ENCODE data around the gene NELFA. TPM values are rescaled to one million over a fixed set of nuclear protein-coding genes. Genes with fewer than 3 reads are reported as not detected.

The NELFA gene
- total and polyA plus RNA-seq, 9 donors: 14.8 to 32.5 (median 23.3) TPM

- no peaks in the 10 kb centered on the region for H3K9me3 ChIP-seq (replicated peaks; ENCODE audit: control insufficient read depth, low read depth, low read length)
- H3K4me1 ChIP-seq (ENCODE audit: control insufficient read depth, insufficient read depth, low read length): no peaks in the 10 kb centered on the region
- WGBS (ENCODE audit: insufficient coverage): 100% methylated on average over 1 of the region's 9 CpGs
- H3K4me3 ChIP-seq (ENCODE audit: low read length): no peak overlapping the region
- no peak overlapping the region for H3K27ac ChIP-seq (ENCODE audit: low read length)
- DNase-seq: no peak
- H3K36me3 ChIP-seq (ENCODE audit: control insufficient read depth, insufficient read depth, low read length): peaks cover 68% of the 10 kb centered on the region
- H3K27me3 ChIP-seq (ENCODE audit: control insufficient read depth, insufficient read depth, low read length): no peaks in the 10 kb centered on the region
These were observed 55.4 kb downstream of the NELFA start for GRCh38 chr4:1953335-1953734.

DNA sequence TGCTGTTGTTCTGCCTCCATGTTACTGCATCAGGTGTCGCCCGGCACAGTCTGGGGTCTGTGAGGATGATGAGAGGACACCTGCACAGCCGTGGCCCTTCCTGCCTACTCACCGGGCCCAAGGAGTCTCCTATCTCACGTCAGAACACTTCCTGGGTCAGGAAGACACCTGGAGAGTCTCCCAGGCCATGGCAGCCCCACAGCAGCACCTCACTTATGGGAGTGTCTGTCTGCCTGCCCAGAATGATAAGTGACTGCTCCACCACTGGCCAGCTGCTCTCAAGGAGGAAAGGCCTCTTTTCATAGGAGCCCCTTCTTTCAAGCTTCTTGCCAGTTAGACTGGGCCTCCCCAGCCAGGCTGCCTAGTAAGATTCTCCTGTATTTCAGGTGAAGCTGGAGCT, 56.1 kb downstream of the NELFA start:
- WGBS (ENCODE audit: insufficient coverage): 90% methylated on average over 5 of the region's 5 CpGs

DNA sequence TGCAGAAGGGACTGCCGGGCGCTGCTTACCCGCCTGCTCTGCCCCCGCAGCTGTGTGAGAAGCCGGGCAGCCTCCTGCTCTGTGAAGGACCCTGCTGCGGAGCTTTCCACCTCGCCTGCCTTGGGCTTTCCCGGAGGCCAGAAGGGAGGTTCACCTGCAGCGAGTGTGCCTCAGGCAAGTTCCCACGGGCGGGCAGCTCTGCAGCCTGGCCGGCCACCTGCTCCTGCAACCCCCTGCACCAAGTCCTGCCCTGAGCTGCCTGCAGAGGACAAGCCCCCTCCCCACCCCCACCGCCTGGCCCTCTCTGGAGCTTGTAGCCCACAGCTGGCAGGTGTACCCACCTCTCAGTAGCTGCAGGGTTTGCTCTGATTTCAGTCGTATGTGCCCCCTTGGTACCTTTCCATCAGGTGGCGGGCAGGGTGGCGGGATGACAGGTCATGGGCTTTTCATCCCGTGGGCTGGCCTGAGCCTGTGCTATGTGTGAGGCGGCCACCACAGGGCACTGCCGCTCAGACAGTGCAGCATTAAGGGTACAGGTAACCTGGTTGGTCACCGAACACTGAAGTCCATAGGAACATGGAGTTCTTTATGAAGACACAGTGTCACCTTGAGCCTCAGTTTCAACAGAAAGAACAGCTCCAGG, 56.6 kb downstream of the NELFA start:
- no peaks in the 10 kb centered on the region for H3K27me3 ChIP-seq (ENCODE audit: control insufficient read depth, insufficient read depth, low read length)
- H3K4me3 ChIP-seq (ENCODE audit: low read length): no peak overlapping the region
- no peak for DNase-seq
- peaks cover 59% of the 10 kb centered on the region for H3K36me3 ChIP-seq (ENCODE audit: control insufficient read depth, insufficient read depth, low read length)
- 91% methylated on average over 20 of the region's 20 CpGs for WGBS (ENCODE audit: insufficient coverage)
- H3K9me3 ChIP-seq (replicated peaks; ENCODE audit: control insufficient read depth, low read depth, low read length): no peaks in the 10 kb centered on the region
- H3K27ac ChIP-seq (ENCODE audit: low read length): no peak overlapping the region
- H3K4me1 ChIP-seq (ENCODE audit: control insufficient read depth, insufficient read depth, low read length): no peaks in the 10 kb centered on the region

More for the DNA sequence above, 56.1 kb downstream of the NELFA start:
- no peaks in the 10 kb centered on the region for H3K4me1 ChIP-seq (ENCODE audit: control insufficient read depth, insufficient read depth, low read length)
- peaks cover 62% of the 10 kb centered on the region for H3K36me3 ChIP-seq (ENCODE audit: control insufficient read depth, insufficient read depth, low read length)
- DNase-seq: no peak
- no peaks in the 10 kb centered on the region for H3K9me3 ChIP-seq (replicated peaks; ENCODE audit: control insufficient read depth, low read depth, low read length)
- H3K4me3 ChIP-seq (ENCODE audit: low read length): no peak overlapping the region
- no peak overlapping the region for H3K27ac ChIP-seq (ENCODE audit: low read length)
- no peaks in the 10 kb centered on the region for H3K27me3 ChIP-seq (ENCODE audit: control insufficient read depth, insufficient read depth, low read length)

GRCh38 chr4:1950369-1950768, 58.4 kb downstream of the NELFA start:
- WGBS (ENCODE audit: insufficient coverage): 91% methylated on average over 9 of the region's 10 CpGs
- no peak overlapping the region for H3K4me3 ChIP-seq (ENCODE audit: low read length)
- peaks cover 48% of the 10 kb centered on the region for H3K36me3 ChIP-seq (ENCODE audit: control insufficient read depth, insufficient read depth, low read length)
- H3K9me3 ChIP-seq (replicated peaks; ENCODE audit: control insufficient read depth, low read depth, low read length): no peaks in the 10 kb centered on the region
- H3K27ac ChIP-seq (ENCODE audit: low read length): no peak overlapping the region
- DNase-seq: no peak
- H3K27me3 ChIP-seq (ENCODE audit: control insufficient read depth, insufficient read depth, low read length): no peaks in the 10 kb centered on the region
- H3K4me1 ChIP-seq (ENCODE audit: control insufficient read depth, insufficient read depth, low read length): no peaks in the 10 kb centered on the region

- no peaks in the 10 kb centered on the region for H3K9me3 ChIP-seq (replicated peaks; ENCODE audit: control insufficient read depth, low read depth, low read length)
- no peaks in the 10 kb centered on the region for H3K27me3 ChIP-seq (ENCODE audit: control insufficient read depth, insufficient read depth, low read length)
- no peak overlapping the region for H3K27ac ChIP-seq (ENCODE audit: low read length)
- 87% methylated on average over 6 of the region's 8 CpGs for WGBS (ENCODE audit: insufficient coverage)
- H3K4me1 ChIP-seq (ENCODE audit: control insufficient read depth, insufficient read depth, low read length): no peaks in the 10 kb centered on the region
- H3K36me3 ChIP-seq (ENCODE audit: control insufficient read depth, insufficient read depth, low read length): peaks cover 48% of the 10 kb centered on the region
- no peak for DNase-seq
- no peak overlapping the region for H3K4me3 ChIP-seq (ENCODE audit: low read length)
These were observed 59.8 kb downstream of the NELFA start for GRCh38 chr4:1948892-1949436.

DNA sequence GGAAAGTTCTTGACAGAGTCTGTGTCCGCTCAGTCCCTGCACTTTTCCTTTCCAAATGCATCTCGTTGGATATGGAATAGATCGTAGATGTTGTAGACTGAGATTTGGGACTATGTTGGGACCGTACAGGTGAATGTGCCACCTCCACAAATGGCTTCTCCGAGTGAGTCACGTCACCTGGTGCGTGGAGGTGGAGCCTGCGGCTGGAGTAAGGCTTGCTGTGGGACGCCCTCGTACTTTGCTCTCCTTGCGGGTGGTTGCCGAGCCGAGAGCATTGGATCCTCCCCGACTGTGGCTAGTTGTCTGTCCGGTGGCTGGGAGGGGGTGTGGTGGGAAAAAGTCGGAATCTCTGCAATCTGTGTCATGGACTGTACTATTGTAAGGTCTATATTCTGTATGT, 60.5 kb downstream of the NELFA start:
- Histone ChIP-seq H3K4me3 (ENCODE audit: low read length) (no peak overlapping the region), H3K27me3 (ENCODE audit: control insufficient read depth, insufficient read depth, low read length) (no peaks in the 10 kb centered on the region), H3K36me3 (ENCODE audit: control insufficient read depth, insufficient read depth, low read length) (peaks cover 43% of the 10 kb centered on the region), H3K27ac (ENCODE audit: low read length) (no peak overlapping the region), H3K9me3 (replicated peaks; ENCODE audit: control insufficient read depth, low read depth, low read length) (no peaks in the 10 kb centered on the region), H3K4me1 (ENCODE audit: control insufficient read depth, insufficient read depth, low read length) (no peaks in the 10 kb centered on the region)
- 94% methylated on average over 13 of the region's 16 CpGs for WGBS (ENCODE audit: insufficient coverage)
- no peak for DNase-seq

- no peaks in the 10 kb centered on the region for H3K9me3 ChIP-seq (replicated peaks; ENCODE audit: control insufficient read depth, low read depth, low read length)
- no peaks in the 10 kb centered on the region for H3K27me3 ChIP-seq (ENCODE audit: control insufficient read depth, insufficient read depth, low read length)
- peaks cover 30% of the 10 kb centered on the region for H3K36me3 ChIP-seq (ENCODE audit: control insufficient read depth, insufficient read depth, low read length)
- no peak overlapping the region for H3K4me3 ChIP-seq (ENCODE audit: low read length)
- no CpG with 5 or more reads among the region's 1 CpG for WGBS (ENCODE audit: insufficient coverage)
- no peak overlapping the region for H3K27ac ChIP-seq (ENCODE audit: low read length)
- no peaks in the 10 kb centered on the region for H3K4me1 ChIP-seq (ENCODE audit: control insufficient read depth, insufficient read depth, low read length)
- no peak for DNase-seq
These were observed 62.9 kb downstream of the NELFA start for GRCh38 chr4:1945912-1946311.

DNA sequence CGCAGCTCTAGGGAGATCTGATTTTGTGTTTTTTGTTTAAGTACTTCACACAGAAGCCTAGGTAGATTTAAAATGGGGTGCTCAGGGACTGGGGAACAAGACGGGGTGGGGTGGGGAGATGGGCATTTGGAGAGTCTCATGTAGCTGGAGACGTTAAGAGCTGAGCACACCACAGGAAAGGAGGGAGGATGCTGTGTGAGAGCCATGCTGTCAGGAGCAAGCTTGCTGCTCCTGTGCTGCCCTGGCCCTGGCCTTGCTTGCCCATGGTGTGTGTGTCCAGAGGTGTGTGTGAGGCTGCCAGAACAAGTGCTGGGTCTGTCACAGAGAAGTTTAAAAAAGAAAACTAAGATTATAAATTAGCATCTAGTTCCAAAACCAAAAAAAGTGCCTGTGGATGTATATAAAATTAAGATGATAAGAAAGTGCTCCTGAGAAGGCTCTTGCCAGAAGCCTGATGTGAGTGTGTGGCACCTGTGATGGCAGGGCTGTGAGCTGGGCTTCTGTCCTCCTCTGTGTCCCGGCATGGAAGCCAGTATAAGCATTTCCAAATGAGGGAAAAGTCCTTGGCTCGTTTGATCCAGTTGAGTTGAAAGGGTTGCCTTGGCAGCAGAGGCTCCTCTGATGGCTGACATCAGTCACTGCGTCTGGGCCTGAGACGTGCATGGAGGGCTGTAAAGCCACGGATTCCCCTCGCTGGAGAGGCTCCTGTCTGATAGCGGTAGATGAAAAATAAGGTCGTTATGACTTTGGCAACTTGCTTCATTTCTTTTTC, 63.5 kb downstream of the NELFA start:
- H3K27ac ChIP-seq (ENCODE audit: low read length): no peak overlapping the region
- no peak overlapping the region for H3K4me3 ChIP-seq (ENCODE audit: low read length)
- H3K27me3 ChIP-seq (ENCODE audit: control insufficient read depth, insufficient read depth, low read length): no peaks in the 10 kb centered on the region
- 73% methylated on average over 7 of the region's 11 CpGs for WGBS (ENCODE audit: insufficient coverage)
- DNase-seq: no peak
- no peaks in the 10 kb centered on the region for H3K4me1 ChIP-seq (ENCODE audit: control insufficient read depth, insufficient read depth, low read length)
- peaks cover 29% of the 10 kb centered on the region for H3K36me3 ChIP-seq (ENCODE audit: control insufficient read depth, insufficient read depth, low read length)
- H3K9me3 ChIP-seq (replicated peaks; ENCODE audit: control insufficient read depth, low read depth, low read length): no peaks in the 10 kb centered on the region

DNA sequence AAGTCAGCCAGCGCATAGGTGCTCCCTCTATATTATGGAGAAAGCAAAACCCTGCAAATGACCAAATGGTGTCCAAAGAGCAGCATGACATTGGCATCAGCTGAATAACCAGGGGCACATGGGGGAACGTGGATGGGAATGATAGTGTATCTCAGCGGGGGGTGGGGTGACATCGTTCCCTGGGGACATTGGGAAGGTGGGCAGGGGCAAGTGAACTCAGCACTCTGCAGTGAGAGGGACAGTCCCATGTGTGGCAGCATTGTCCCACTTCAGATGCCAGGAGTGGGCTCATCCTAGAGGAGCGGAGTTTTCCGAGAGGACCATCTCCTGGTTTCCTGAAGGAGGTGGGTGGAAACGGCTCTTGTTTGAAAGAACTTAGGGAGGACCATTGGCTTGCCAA, 64.8 kb downstream of the NELFA start:
- H3K4me3 ChIP-seq (ENCODE audit: low read length): no peak overlapping the region
- H3K36me3 ChIP-seq (ENCODE audit: control insufficient read depth, insufficient read depth, low read length): peaks cover 39% of the 10 kb centered on the region
- DNase-seq: no peak
- no peaks in the 10 kb centered on the region for H3K9me3 ChIP-seq (replicated peaks; ENCODE audit: control insufficient read depth, low read depth, low read length)
- no peaks in the 10 kb centered on the region for H3K27me3 ChIP-seq (ENCODE audit: control insufficient read depth, insufficient read depth, low read length)
- H3K27ac ChIP-seq (ENCODE audit: low read length): no peak overlapping the region
- 88% methylated on average over 6 of the region's 7 CpGs for WGBS (ENCODE audit: insufficient coverage)
- H3K4me1 ChIP-seq (ENCODE audit: control insufficient read depth, insufficient read depth, low read length): no peaks in the 10 kb centered on the region

DNA sequence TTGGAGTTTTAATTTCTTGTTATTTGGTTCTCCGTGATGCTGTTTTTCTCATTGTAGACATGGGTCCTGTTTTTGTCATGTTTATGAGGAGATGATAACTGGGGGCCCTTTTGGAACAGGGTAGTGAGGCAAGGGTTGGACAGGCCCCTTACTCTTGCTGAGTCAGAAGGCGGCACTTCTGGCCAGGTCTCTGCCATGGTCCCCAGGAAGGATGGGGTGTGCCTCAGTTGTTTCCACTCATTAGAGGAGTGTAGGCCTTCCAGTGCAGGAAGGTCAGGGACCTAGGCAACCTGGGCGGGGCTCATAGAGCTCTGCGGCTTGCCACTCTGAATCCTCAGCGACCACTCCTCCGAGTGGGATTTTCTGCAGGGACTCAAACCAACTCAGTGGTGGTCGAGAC, 68.2 kb downstream of the NELFA start:
- H3K27me3 ChIP-seq (ENCODE audit: control insufficient read depth, insufficient read depth, low read length): no peaks in the 10 kb centered on the region
- H3K27ac ChIP-seq (ENCODE audit: low read length): no peak overlapping the region
- no peak overlapping the region for H3K4me3 ChIP-seq (ENCODE audit: low read length)
- no peaks in the 10 kb centered on the region for H3K4me1 ChIP-seq (ENCODE audit: control insufficient read depth, insufficient read depth, low read length)
- no peaks in the 10 kb centered on the region for H3K9me3 ChIP-seq (replicated peaks; ENCODE audit: control insufficient read depth, low read depth, low read length)
- WGBS (ENCODE audit: insufficient coverage): 91% methylated on average over 5 of the region's 7 CpGs
- DNase-seq: no peak
- peaks cover 48% of the 10 kb centered on the region for H3K36me3 ChIP-seq (ENCODE audit: control insufficient read depth, insufficient read depth, low read length)
